IMR-90 (cell line): ENCODE results near the gene XRN2. TPM values are rescaled to one million over a fixed set of nuclear protein-coding genes. Genes with fewer than 3 reads are reported as not detected.

Experiments
- ATAC-seq: fragments of 200-7000 bp; cut with Tn5 transposase; 2 replicates; pipeline ENCODE4 v1.9.1; 2020; ENCODE audit warnings: low read depth, mild to moderate bottlenecking, moderate library complexity
- BruUV-seq: library from RNA; stranded (reverse); fragments of 400-500 nt; replicated peaks from 2 replicates; lab custom pipeline; 2021; lab: Mats Ljungman, UMichigan
- CTCF ChIA-PET: fragments of 300-600 bp; formaldehyde crosslinking; extraction: SDS; loops from one replicate; lab custom pipeline; 2021; ENCODE audit warnings: antibody characterized with exemption; lab: Yijun Ruan, JAX
- POLR2A ChIA-PET: fragments of 300-600 bp; sonication (Branson Sonifier 250); formaldehyde crosslinking; loops from one replicate; lab custom pipeline; 2022; ENCODE audit warnings: antibody characterized with exemption; ENCODE audit not compliant: unreplicated experiment; lab: Charles Lee
- DNase-seq: peaks from one replicate; pipeline ENCODE4 v3.0.0; 2013
- H2AFZ ChIP-seq: replicated peaks from 2 replicates; pipeline ENCODE3; 2013; ENCODE audit warnings: low read length, mild to moderate bottlenecking; ENCODE audit not compliant: poor library complexity
- H2AK5ac ChIP-seq: 2 replicates; pipeline ENCODE4 v1.6.1; 2013; ENCODE audit warnings: low read depth, low read length, inconsistent platforms
- H2AK9ac ChIP-seq: replicated peaks from 2 replicates; pipeline ENCODE3; 2013; ENCODE audit warnings: mild to moderate bottlenecking, low read depth, low read length, moderate library complexity; ENCODE audit not compliant: poor library complexity
- H2BK120ac ChIP-seq: 2 replicates; pipeline ENCODE4 v1.6.1; 2013; ENCODE audit warnings: low read depth, low read length, inconsistent platforms
- H2BK15ac ChIP-seq: 3 replicates; pipeline ENCODE4 v1.6.1; 2013; ENCODE audit warnings: low read depth, low read length, inconsistent platforms
- H2BK20ac ChIP-seq: 2 replicates; pipeline ENCODE4 v1.6.1; 2013; ENCODE audit warnings: low read depth, mild to moderate bottlenecking, inconsistent platforms, low read length, moderate library complexity
- H2BK5ac ChIP-seq: 2 replicates; pipeline ENCODE4 v1.6.1; 2013; ENCODE audit warnings: mild to moderate bottlenecking, low read depth, low read length, inconsistent platforms; ENCODE audit not compliant: poor library complexity, severe bottlenecking
- H3K14ac ChIP-seq: replicated peaks from 2 replicates; pipeline ENCODE4 v1.6.1; 2013; ENCODE audit warnings: low read depth, low read length, inconsistent platforms
- H3K18ac ChIP-seq: 2 replicates; pipeline ENCODE4 v1.6.1; 2013; ENCODE audit warnings: low read depth, low read length, control low read depth
- H3K23ac ChIP-seq: 2 replicates; pipeline ENCODE4 v1.6.1; 2013; ENCODE audit warnings: low read depth, low read length, inconsistent platforms
- H3K27ac ChIP-seq: 2 replicates; pipeline ENCODE4 v1.5.1; 2013; ENCODE audit warnings: mild to moderate bottlenecking, control low read depth, low read length; ENCODE audit not compliant: insufficient read depth
- H3K27me3 ChIP-seq: 2 replicates; pipeline ENCODE4 v1.6.1; 2013; ENCODE audit warnings: low read length; ENCODE audit not compliant: control insufficient read depth, insufficient read depth
- H3K36me3 ChIP-seq: 2 replicates; pipeline ENCODE4 v1.6.1; 2013; ENCODE audit warnings: low read length, mixed read lengths; ENCODE audit not compliant: control insufficient read depth, insufficient read depth
- H3K4ac ChIP-seq: 2 replicates; pipeline ENCODE4 v1.6.1; 2013; ENCODE audit warnings: low read depth, low read length, inconsistent platforms
- H3K4me1 ChIP-seq: 2 replicates; pipeline ENCODE4 v1.6.1; 2013; ENCODE audit warnings: low read length, mixed read lengths; ENCODE audit not compliant: control insufficient read depth, insufficient read depth
- H3K4me2 ChIP-seq: 2 replicates; pipeline ENCODE4 v1.6.1; 2013; ENCODE audit warnings: low read depth, mild to moderate bottlenecking, control low read depth, low read length, moderate library complexity
- H3K4me3 ChIP-seq: 2 replicates; pipeline ENCODE4 v1.5.1; 2013; ENCODE audit warnings: low read depth, mild to moderate bottlenecking, control low read depth, low read length, moderate library complexity; ENCODE audit not compliant: insufficient read depth
- H3K56ac ChIP-seq: 2 replicates; pipeline ENCODE4 v1.6.1; 2013; ENCODE audit warnings: low read length, inconsistent platforms; ENCODE audit not compliant: insufficient read depth; ENCODE audit errors: extremely low read depth
- H3K79me1 ChIP-seq, 2 experiments: 2 replicates each; pipeline ENCODE4 v1.6.1; 2013; ENCODE audit warnings: low read length in 2 of 2, inconsistent platforms in 1 of 2, low read depth in 1 of 2
- H3K9ac ChIP-seq: 2 replicates; pipeline ENCODE4 v1.6.1; 2013; ENCODE audit warnings: low read depth, low read length, control low read depth
- H3K9me1 ChIP-seq: 2 replicates; pipeline ENCODE4 v1.6.1; 2013; ENCODE audit warnings: low read length, inconsistent platforms; ENCODE audit not compliant: insufficient read depth
- H3K9me3 ChIP-seq: 2 replicates; pipeline ENCODE4 v1.6.1; 2013; ENCODE audit warnings: low read length; ENCODE audit not compliant: control insufficient read depth, insufficient read depth
- H4K20me1 ChIP-seq: 2 replicates; pipeline ENCODE4 v1.6.1; 2013; ENCODE audit warnings: low read length, inconsistent platforms; ENCODE audit not compliant: insufficient read depth
- H4K5ac ChIP-seq: 2 replicates; pipeline ENCODE4 v1.6.1; 2013; ENCODE audit warnings: mild to moderate bottlenecking, low read depth, low read length, control low read depth
- H4K8ac ChIP-seq, 2 experiments: 2 replicates each; pipeline ENCODE4 v1.6.1; 2013; ENCODE audit warnings: low read depth in 2 of 2, low read length in 2 of 2, control low read depth in 1 of 2, inconsistent platforms in 1 of 2
- H4K91ac ChIP-seq: 2 replicates; pipeline ENCODE4 v1.6.1; 2013; ENCODE audit warnings: low read depth, low read length, inconsistent platforms; ENCODE audit not compliant: insufficient read depth
- CHD1 ChIP-seq: IDR thresholded peaks from 2 replicates; pipeline ENCODE4 v1.6.1; 2012; ENCODE audit warnings: low read depth, low read length, improper control_type of control experiment
- CTCF ChIP-seq: conservative IDR thresholded peaks from 2 replicates; pipeline ENCODE4 v1.5.1; 2012; ENCODE audit warnings: mild to moderate bottlenecking, low read depth, low read length, improper control_type of control experiment
- ELK1 ChIP-seq: fragments of 150-350 bp; IDR thresholded peaks from 2 replicates; pipeline ENCODE4 v1.6.1; 2016; ENCODE audit warnings: low read depth, mild to moderate bottlenecking, low read length, moderate library complexity, borderline replicate concordance
- FOS ChIP-seq: fragments of 150-350 bp; IDR thresholded peaks from 2 replicates; pipeline ENCODE4 v1.6.1; 2016; ENCODE audit warnings: low read depth, low read length
- MXI1 ChIP-seq: IDR thresholded peaks from 2 replicates; pipeline ENCODE4 v1.6.1; 2012; ENCODE audit warnings: low read depth, mild to moderate bottlenecking, low read length, moderate library complexity, borderline replicate concordance
- NFE2L2 ChIP-seq: fragments of 150-350 bp; IDR thresholded peaks from 2 replicates; pipeline ENCODE4 v1.6.1; 2016; ENCODE audit warnings: low read depth, mild to moderate bottlenecking, low read length
- RAD21 ChIP-seq: IDR thresholded peaks from 2 replicates; pipeline ENCODE4 v1.6.1; 2012; ENCODE audit warnings: low read length, improper control_type of control experiment
- WGBS, 2 experiments: methylation state at CpG; one replicate each; pipeline versions ENCODE4 v1.1.5 to v1.1.7; 2013; ENCODE audit warnings: missing lambda C conversion rate in 2 of 2; ENCODE audit not compliant: insufficient read length in 1 of 2; ENCODE audit errors: extremely low coverage in 2 of 2; 5-methylcytosine and 5-hydroxymethylcytosine counted together
- dilution Hi-C: fragments of 300-500 bp; cut with HindIII; formaldehyde crosslinking; loops from one replicate; pipeline ENCODE4 v1.14.3; 2018; ENCODE audit warnings: low sequenced_read_pairs; ENCODE audit not compliant: unreplicated experiment
- in situ Hi-C: fragments of 300-500 bp; cut with MboI; formaldehyde crosslinking; loops from 3 replicates; pipeline ENCODE4 v1.14.3; 2019; ENCODE audit warnings: low sequenced_read_pairs, inconsistent platforms, mixed read lengths
- intact Hi-C: fragments of 100-400 bp; cut with micrococcal nuclease; formaldehyde crosslinking; loops from 2 replicates; pipeline ENCODE4 v1.10.0; 2022
- polyA plus RNA-seq, 3 experiments: library from polyadenylated mRNA; depleted of rRNA; stranded (reverse); fragments of >200 nt; gene quantifications; 2 replicates each; pipeline ENCODE4 v1.2.3, GENCODE V29; 2012; ENCODE audit warnings: low replicate concordance in 1 of 3
- total RNA-seq: library from RNA; depleted of rRNA; stranded (reverse); fragments of >200 nt; gene quantifications from 2 replicates; pipeline ENCODE4 v1.2.3, GENCODE V29; 2012

The XRN2 gene
- total and polyA plus RNA-seq, 2 of the 4 experiments (the other 2 are of a cell fraction): 58.1 to 70.8 TPM

- H3K4ac ChIP-seq: no peak overlapping the region
Measured at GRCh38 chr20:21272679-21273078, 30.5 kb upstream of the XRN2 start.

More at GRCh38 chr20:21272679-21273078, 30.5 kb upstream of the XRN2 start:
- Histone ChIP-seq H3K14ac (no peak overlapping the region), H3K9ac (no peak overlapping the region), H3K27ac (no peak overlapping the region), H4K91ac (no peak overlapping the region), H3K9me3 (0 out of 2 replicates have a peak, but pooled peaks cover 2% of the 10 kb centered on the region), H4K5ac (no peak overlapping the region), H3K4me3 (no peak overlapping the region), H3K36me3 (no peaks in the 10 kb centered on the region), H3K56ac (no peak overlapping the region), H3K79me1 (no peaks in the 10 kb centered on the region), H3K27me3 (peaks cover 8% of the 10 kb centered on the region), H3K4me2 (no peak overlapping the region), H2AK9ac (no peak overlapping the region), H2BK120ac (no peak overlapping the region), H3K4me1 (no peaks in the 10 kb centered on the region), H4K20me1 (no peaks in the 10 kb centered on the region), H2BK5ac (no peak overlapping the region), H3K9me1 (no peaks in the 10 kb centered on the region), H2AFZ (no peak overlapping the region), H2BK15ac (no peak overlapping the region), H4K8ac (no peak overlapping the region), H2BK20ac (no peak overlapping the region), H3K23ac (no peak overlapping the region), H2AK5ac (no peak overlapping the region), H3K18ac (no peak overlapping the region)
- ChIA-PET POLR2A (no interaction called here), CTCF (no interaction called here)
- no TSS peak for BruUV-seq
- TF ChIP-seq MXI1: no peak
- no peak for TF ChIP-seq RAD21
- TF ChIP-seq FOS: no peak
- TF ChIP-seq ELK1: no peak
- no peak for TF ChIP-seq NFE2L2
- TF ChIP-seq CHD1: no peak
- no peak for TF ChIP-seq CTCF
- 100% methylated on average over 1 of the region's 3 CpGs; no CpG with 5 or more reads in 1 of the 2 experiments for WGBS, 2 experiments
- dilution Hi-C loops: no loop called here
- no peak for DNase-seq
- no peak for ATAC-seq
- intact Hi-C loops: no loop called here
- in situ Hi-C loops: no loop called here
